IMR-90 (cell line): ENCODE results near the gene CCDC194.

Source experiments
- BHLHE40 ChIP-seq: fragments of 150-350 bp; IDR thresholded peaks from 2 replicates; pipeline ENCODE4 v1.6.1; 2016; ENCODE audit warnings: mild to moderate bottlenecking, low read depth, low read length
- CEBPB ChIP-seq: IDR thresholded peaks from 2 replicates; pipeline ENCODE4 v1.6.1; 2012; ENCODE audit warnings: low read depth, low read length, improper control_type of control experiment
- CHD1 ChIP-seq: IDR thresholded peaks from 2 replicates; pipeline ENCODE4 v1.6.1; 2012; ENCODE audit warnings: low read depth, low read length, improper control_type of control experiment
- CTCF ChIP-seq: conservative IDR thresholded peaks from 2 replicates; pipeline ENCODE4 v1.5.1; 2012; ENCODE audit warnings: mild to moderate bottlenecking, low read depth, low read length, improper control_type of control experiment
- FOS ChIP-seq: fragments of 150-350 bp; IDR thresholded peaks from 2 replicates; pipeline ENCODE4 v1.6.1; 2016; ENCODE audit warnings: low read depth, low read length
- MAFK ChIP-seq: IDR thresholded peaks from 2 replicates; pipeline ENCODE4 v1.6.1; 2012; ENCODE audit warnings: low read depth, low read length, improper control_type of control experiment
- MAZ ChIP-seq: IDR thresholded peaks from 2 replicates; pipeline ENCODE4 v1.6.1; 2012; ENCODE audit warnings: low read depth, mild to moderate bottlenecking, low read length, improper control_type of control experiment, moderate library complexity, borderline replicate concordance
- POLR2A ChIP-seq: IDR thresholded peaks from 2 replicates; pipeline ENCODE4 v1.6.1; 2012; ENCODE audit warnings: mild to moderate bottlenecking, low read depth, low read length
- RAD21 ChIP-seq: IDR thresholded peaks from 2 replicates; pipeline ENCODE4 v1.6.1; 2012; ENCODE audit warnings: low read length, improper control_type of control experiment
- RCOR1 ChIP-seq: IDR thresholded peaks from 2 replicates; pipeline ENCODE4 v1.6.1; 2012; ENCODE audit warnings: mild to moderate bottlenecking, low read length, improper control_type of control experiment; ENCODE audit not compliant: insufficient replicate concordance
- RFX5 ChIP-seq: IDR thresholded peaks from 2 replicates; pipeline ENCODE4 v1.8.0; 2012; ENCODE audit warnings: low read depth, mild to moderate bottlenecking, low read length, moderate library complexity
- SMC3 ChIP-seq: fragments of 150-350 bp; IDR thresholded peaks from 2 replicates; pipeline ENCODE4 v1.6.1; 2016; ENCODE audit warnings: low read depth, mild to moderate bottlenecking, antibody characterized with exemption, low read length, moderate library complexity
- USF2 ChIP-seq: fragments of 150-350 bp; IDR thresholded peaks from 2 replicates; pipeline ENCODE4 v1.6.1; 2017; ENCODE audit warnings: mild to moderate bottlenecking, antibody characterized with exemption, low read length, low read depth

- no peak for TF ChIP-seq CTCF
- TF ChIP-seq CEBPB = peak; percentile 67
- TF ChIP-seq FOS = no peak
- no peak for TF ChIP-seq SMC3
- no peak for TF ChIP-seq POLR2A
- TF ChIP-seq USF2 = no peak
- TF ChIP-seq BHLHE40 = no peak
- TF ChIP-seq RFX5 = no peak
- TF ChIP-seq RAD21 = no peak
- no peak for TF ChIP-seq MAZ
- TF ChIP-seq RCOR1 = no peak
- no peak for TF ChIP-seq CHD1
- TF ChIP-seq MAFK = no peak
Observed at GRCh38 chr19:17405250-17406045, 11.5 kb upstream of the CCDC194 start, which contains the start of gene BST2.
